IMR-90 (cell line): Measurements from ENCODE around the gene AFMID.

Source experiments
- BHLHE40 ChIP-seq: fragments of 150-350 bp; IDR thresholded peaks from 2 replicates; pipeline ENCODE4 v1.6.1; 2016; ENCODE audit warnings: mild to moderate bottlenecking, low read depth, low read length
- CEBPB ChIP-seq: IDR thresholded peaks from 2 replicates; pipeline ENCODE4 v1.6.1; 2012; ENCODE audit warnings: low read depth, low read length, improper control_type of control experiment
- CHD1 ChIP-seq: IDR thresholded peaks from 2 replicates; pipeline ENCODE4 v1.6.1; 2012; ENCODE audit warnings: low read depth, low read length, improper control_type of control experiment
- CTCF ChIP-seq: conservative IDR thresholded peaks from 2 replicates; pipeline ENCODE4 v1.5.1; 2012; ENCODE audit warnings: mild to moderate bottlenecking, low read depth, low read length, improper control_type of control experiment
- ELK1 ChIP-seq: fragments of 150-350 bp; IDR thresholded peaks from 2 replicates; pipeline ENCODE4 v1.6.1; 2016; ENCODE audit warnings: low read depth, mild to moderate bottlenecking, low read length, moderate library complexity, borderline replicate concordance
- FOS ChIP-seq: fragments of 150-350 bp; IDR thresholded peaks from 2 replicates; pipeline ENCODE4 v1.6.1; 2016; ENCODE audit warnings: low read depth, low read length
- MAFK ChIP-seq: IDR thresholded peaks from 2 replicates; pipeline ENCODE4 v1.6.1; 2012; ENCODE audit warnings: low read depth, low read length, improper control_type of control experiment
- MAZ ChIP-seq: IDR thresholded peaks from 2 replicates; pipeline ENCODE4 v1.6.1; 2012; ENCODE audit warnings: low read depth, mild to moderate bottlenecking, low read length, improper control_type of control experiment, moderate library complexity, borderline replicate concordance
- POLR2A ChIP-seq: IDR thresholded peaks from 2 replicates; pipeline ENCODE4 v1.6.1; 2012; ENCODE audit warnings: mild to moderate bottlenecking, low read depth, low read length
- RAD21 ChIP-seq: IDR thresholded peaks from 2 replicates; pipeline ENCODE4 v1.6.1; 2012; ENCODE audit warnings: low read length, improper control_type of control experiment
- RCOR1 ChIP-seq: IDR thresholded peaks from 2 replicates; pipeline ENCODE4 v1.6.1; 2012; ENCODE audit warnings: mild to moderate bottlenecking, low read length, improper control_type of control experiment; ENCODE audit not compliant: insufficient replicate concordance
- RFX5 ChIP-seq: IDR thresholded peaks from 2 replicates; pipeline ENCODE4 v1.8.0; 2012; ENCODE audit warnings: low read depth, mild to moderate bottlenecking, low read length, moderate library complexity
- USF2 ChIP-seq: fragments of 150-350 bp; IDR thresholded peaks from 2 replicates; pipeline ENCODE4 v1.6.1; 2017; ENCODE audit warnings: mild to moderate bottlenecking, antibody characterized with exemption, low read length, low read depth

- no peak for TF ChIP-seq USF2
- TF ChIP-seq CTCF, result no peak
- TF ChIP-seq MAFK, result no peak
- no peak for TF ChIP-seq CEBPB
- no peak for TF ChIP-seq POLR2A
- no peak for TF ChIP-seq MAZ
- TF ChIP-seq RAD21, result no peak
- TF ChIP-seq RFX5, result no peak
- TF ChIP-seq ELK1, result no peak
- TF ChIP-seq BHLHE40, result no peak
- no peak for TF ChIP-seq FOS
- TF ChIP-seq CHD1, result no peak
- no peak for TF ChIP-seq RCOR1
Measured at GRCh38 chr17:78205124-78205775, 18.1 kb downstream of the AFMID start.
